T-helper 1 cell treated with Interleukin-12 subunit alpha and Interleukin-12 subunit beta and Interleukin-4 antibody, amounts not matched to agents 30 ng/mL and 1 ng/mL, for 36 hours (primary cell): Measurements from ENCODE around the gene SENP6. TPM values are rescaled to one million over a fixed set of nuclear protein-coding genes. Genes with fewer than 3 reads are reported as not detected.
"Not testable (repeated sequence)": the region's sequence is repeated elsewhere in the genome, so short reads cannot be mapped to it uniquely, and the experiment has no call there.

ENCODE experiments used
- intact Hi-C: fragments of 100-400 bp; cut with micrococcal nuclease; formaldehyde crosslinking; loops from one replicate; pipeline ENCODE4 v1.15.1; 2024
- total RNA-seq: library from RNA; stranded (reverse); gene quantifications from 2 replicates; pipeline ENCODE4 v1.2.3, GENCODE V29; 2022

SENP6 gene
- total RNA-seq, 1 donor from 2014 or later: 93.6 TPM

DNA sequence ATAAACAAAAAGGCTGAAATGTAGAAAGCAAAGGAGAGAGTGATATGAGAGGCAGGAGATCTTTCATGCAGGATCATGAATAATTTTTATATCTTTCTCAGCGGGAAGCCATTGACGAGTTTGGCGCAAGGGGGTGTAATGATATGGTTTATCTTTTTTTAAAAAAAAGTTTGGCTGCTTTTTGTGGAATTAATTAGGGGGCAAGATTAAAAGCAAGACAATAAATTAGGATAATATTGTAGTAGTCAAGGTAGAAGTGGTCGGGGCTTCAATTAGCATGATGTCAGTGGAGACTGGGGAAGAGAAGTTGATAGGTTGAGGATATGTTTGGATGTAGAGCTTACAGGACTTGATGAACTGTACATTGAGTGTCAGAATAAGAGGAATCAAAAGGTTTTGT lies 4.0 kb downstream of the SENP6 start:
- intact Hi-C loops: loop anchor here (10.0 kb wide), 1 partner anchor 1871 kb away; no protein-coding TSS in a partner anchor

DNA sequence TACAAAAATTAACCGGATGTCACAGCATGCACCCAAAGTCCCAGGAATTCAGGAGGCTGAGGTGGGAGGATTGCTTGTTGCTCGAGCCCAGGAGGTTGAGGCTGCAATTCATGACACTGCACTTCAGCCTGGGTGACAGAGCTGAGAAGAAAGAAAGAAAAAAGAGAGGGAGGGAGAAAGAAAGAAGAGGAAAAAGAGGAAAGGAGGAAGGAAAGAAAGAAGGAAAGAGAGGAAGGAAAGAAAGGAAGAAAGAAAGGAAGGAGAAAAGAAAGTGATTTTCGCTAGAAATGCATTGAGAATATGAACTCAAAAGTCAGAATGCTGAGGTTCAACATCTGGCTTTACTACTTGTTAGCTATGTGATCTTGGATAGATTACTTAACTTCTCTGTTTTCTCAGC lies 6.6 kb downstream of the SENP6 start:
- intact Hi-C loops: loop anchor here (10.0 kb wide), 1 partner anchor 1874 kb away; no protein-coding TSS in a partner anchor

DNA sequence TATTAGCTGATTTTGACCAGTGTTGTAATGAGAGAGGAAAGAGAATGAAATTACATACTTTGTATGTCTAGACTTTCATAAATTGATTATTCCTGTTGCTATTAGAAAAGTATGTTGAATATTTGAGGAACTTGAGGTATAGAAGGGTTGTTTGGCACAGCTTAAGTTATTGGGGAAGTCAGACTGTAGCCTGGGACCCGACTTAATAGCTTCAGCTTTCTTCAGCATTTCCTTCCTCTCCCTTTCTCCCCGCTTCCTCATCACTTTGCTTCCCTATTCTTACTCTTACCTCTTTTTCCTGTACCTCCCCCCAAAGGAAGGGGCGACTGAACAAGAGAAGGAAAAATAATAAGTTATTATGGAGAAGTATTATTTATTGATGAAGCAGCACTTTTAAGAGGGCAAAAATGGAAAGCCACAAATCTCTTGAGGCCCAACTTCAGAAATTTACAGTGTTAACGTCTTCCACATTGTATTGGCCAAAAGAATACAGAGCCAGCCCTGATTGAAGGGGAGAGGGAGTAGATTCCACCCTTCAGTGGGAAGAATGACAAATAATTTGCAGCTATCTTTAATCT lies 7.4 kb downstream of the SENP6 start:
- intact Hi-C loops: loop anchor here (10.0 kb wide), 1 partner anchor 1874 kb away; no protein-coding TSS in a partner anchor

DNA sequence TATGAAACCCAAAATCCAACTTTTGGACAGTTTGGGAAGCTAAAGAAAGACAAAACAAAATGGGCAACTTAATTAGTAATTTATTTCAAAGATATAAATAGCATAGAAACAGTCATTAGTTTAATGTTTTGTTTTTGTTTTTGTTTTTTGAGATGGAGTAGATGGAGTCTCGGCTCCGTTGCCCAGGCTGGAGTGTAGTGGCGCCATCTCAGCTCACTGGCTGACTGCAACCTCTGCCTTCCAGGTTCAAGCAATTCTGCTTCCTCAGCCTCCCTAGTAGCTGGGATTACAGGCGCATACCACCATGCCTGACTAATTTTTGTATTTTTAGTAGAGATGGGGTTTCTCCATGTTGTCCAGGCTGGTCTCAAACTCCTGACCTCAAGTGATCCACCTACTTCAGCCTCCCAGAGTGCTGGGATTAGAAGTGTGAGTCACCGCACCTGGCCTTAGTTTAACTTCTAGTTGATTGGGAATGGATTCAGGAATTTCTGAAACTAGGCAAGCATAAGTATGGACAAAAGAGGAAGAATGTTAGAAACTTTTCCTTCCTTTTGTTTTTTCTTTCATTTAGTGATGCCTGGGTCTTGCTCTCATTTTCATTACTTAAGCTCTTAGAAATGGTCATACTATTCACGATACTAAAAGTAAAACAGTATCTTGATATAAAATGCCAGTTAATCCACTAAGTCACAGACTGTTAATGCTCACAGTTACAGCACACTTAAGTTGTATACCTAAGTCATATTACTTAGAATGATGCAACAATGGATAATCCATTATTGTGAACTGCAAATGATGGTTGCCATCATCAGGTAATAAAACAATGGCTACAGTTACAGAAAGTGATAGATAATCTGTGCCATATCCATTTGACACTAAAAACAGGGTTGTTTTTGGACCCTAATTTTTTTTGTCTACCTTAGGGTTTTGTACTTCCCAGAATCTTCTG lies 8.2 kb downstream of the SENP6 start:
- intact Hi-C loops: loop anchor here (10.0 kb wide), 1 partner anchor 1875 kb away; no protein-coding TSS in a partner anchor

DNA sequence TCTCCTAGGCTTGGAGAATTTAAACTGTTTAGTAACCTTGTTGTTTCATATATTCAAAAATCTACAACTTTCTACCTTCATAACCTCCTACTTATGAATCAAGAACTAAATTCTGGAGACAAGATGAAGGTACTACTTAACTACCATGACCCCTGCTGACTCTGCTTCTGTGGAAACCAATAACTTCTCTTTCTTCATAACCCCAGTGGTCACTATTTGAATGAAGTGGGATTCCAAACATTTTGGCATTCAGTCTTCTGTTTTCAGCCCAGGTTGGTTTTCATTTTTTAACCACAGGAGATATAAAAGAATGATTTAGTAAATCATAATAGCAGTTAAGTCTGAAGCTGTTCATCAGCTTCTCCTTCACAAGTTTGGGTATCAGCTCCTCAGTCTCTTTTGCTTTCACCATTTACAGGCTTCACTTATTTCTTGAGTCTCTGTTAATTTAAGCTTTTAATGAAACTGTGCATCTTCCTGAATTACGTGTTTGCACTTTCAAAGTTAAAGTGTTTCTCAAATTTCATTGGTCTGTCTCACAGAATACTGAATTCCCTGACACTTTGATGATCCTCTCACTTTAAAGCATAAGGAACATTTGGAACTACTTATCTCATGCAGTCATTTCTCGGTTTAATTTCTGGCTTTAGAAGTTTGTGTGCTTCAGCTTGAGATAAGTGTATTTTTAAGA lies 9.5 kb downstream of the SENP6 start:
- intact Hi-C loops: loop anchor here (1.0 kb wide), 1 partner anchor 8 kb away; no protein-coding TSS in a partner anchor

DNA sequence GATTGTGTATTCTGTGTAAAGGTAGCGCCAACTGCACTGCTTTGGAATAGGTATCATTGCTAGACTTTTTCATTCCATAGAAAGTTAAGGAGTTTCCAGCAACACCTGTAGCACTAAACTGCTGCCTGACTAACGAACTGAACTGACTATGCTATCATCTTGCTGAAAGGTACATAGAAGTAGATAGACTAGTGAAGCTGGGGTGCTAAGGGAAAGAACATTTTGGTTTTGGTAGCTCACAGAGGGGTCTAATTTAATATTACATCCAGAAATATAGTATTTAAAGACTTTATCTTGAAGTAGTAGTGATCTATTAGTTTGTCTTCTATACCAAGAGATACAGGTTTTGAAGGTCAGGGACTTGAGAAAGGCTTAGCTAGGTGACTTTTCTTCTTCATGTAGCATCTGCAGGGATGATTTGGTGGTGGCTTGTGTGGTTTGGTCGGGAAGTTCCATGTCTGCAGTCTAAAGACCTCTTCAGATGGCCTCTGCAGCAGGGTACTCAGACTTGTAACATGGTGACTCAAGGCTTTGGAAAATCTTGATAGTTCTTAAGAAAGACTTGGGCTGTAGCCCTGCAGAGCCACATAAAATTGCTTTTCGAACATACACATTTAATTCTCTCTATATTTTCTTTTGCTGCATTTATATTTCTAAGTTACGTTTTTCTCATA lies 10.2 kb downstream of the SENP6 start:
- intact Hi-C loops: loop anchor here (1.0 to 2.0 kb wide), 2 partner anchors 9 to 13 kb away; no protein-coding TSS in a partner anchor

DNA sequence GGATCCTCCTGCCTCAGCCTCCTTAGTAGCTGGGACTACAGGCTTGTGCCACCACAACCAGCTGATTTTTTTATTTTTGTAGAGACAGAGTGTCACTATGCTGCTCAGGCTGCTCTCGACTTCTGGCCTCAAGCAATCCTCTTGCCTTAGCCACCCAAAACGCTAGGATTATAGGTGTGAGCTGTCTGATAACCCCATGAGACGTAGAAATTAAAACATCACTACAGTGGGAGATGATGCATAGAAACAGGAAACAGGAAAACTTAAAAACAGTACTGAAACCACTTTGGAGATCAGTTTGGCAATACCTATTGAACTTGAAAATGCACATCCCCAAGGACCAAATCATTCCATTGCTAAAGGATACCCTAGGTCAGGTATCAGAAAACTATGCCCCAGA lies 10.8 kb downstream of the SENP6 start:
- intact Hi-C loops: loop anchor here (2.0 kb wide), 1 partner anchor 14 kb away; no protein-coding TSS in a partner anchor

DNA sequence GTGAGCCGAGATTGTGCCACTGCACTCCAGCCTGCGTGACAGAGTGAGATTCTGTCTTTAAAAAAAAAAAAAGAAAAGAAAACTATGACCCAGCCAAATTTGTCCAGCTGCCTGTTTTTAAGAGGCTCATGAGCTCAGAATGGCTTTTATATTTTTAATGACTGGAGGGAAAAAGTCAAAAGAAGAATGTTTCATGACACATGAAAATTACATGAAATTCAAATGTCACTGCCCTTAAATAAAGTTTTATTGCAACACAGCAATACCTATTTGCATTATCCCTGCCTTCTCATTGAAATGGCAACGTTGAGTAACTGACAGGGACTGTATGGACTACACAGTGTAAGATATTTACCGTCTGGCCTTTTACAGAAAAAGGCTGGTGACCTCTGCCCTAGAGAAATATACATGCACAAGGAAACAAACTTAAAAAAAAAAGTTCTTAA lies 11.4 kb downstream of the SENP6 start:
- intact Hi-C loops: loop anchor here (2.0 kb wide), 1 partner anchor 14 kb away; no protein-coding TSS in a partner anchor

DNA sequence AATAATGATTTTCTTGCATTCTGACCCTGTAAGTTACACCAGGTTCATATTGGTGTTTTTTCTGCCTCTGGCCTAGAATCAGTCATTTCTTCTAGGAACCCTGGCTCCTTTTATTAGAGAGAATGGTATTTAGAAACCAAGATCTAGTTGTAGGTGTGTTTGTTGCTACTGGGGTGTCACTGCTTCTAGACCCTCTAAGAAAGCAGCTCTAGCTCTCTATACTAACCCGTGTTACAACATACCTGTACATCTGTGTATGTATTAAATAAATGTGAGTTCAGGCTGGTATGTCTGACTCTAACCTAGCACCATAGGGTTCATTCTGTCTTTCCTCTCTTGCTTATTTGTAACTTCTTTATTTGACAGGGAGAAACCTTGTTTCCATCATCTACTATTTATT lies 16.8 kb downstream of the SENP6 start:
- intact Hi-C loops: no loop called here

DNA sequence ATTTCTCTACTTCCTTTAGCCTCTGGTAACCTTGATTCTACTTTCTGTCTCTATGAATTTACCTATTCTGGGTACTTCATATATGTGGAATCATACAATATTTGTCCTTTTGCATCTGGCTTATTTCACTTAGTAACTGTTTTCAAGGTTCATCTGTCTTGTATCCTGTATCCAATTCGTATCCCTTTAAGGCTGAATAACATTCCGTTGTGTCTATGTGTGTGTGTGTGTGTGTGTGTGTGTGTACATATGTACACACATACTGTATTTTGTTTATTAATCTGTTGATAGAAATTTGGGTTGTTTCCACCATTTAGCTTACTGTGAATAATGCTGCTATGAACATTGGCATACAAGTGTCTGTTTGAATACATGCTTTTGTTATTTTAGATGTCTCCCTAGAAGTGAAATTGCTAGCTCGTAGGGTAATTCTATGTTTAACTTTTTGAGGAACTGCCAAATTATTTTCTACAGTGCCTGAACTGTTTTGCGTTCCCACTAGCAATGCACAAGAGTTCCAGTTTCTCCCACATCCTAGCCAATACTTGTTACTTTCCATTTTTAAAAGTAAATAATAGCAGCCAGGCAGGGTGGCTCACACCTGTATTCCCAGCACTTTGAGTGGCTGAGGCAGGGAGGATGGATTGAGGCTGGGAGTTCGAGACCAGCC lies 17.7 kb downstream of the SENP6 start:
- intact Hi-C loops: no loop called here

DNA sequence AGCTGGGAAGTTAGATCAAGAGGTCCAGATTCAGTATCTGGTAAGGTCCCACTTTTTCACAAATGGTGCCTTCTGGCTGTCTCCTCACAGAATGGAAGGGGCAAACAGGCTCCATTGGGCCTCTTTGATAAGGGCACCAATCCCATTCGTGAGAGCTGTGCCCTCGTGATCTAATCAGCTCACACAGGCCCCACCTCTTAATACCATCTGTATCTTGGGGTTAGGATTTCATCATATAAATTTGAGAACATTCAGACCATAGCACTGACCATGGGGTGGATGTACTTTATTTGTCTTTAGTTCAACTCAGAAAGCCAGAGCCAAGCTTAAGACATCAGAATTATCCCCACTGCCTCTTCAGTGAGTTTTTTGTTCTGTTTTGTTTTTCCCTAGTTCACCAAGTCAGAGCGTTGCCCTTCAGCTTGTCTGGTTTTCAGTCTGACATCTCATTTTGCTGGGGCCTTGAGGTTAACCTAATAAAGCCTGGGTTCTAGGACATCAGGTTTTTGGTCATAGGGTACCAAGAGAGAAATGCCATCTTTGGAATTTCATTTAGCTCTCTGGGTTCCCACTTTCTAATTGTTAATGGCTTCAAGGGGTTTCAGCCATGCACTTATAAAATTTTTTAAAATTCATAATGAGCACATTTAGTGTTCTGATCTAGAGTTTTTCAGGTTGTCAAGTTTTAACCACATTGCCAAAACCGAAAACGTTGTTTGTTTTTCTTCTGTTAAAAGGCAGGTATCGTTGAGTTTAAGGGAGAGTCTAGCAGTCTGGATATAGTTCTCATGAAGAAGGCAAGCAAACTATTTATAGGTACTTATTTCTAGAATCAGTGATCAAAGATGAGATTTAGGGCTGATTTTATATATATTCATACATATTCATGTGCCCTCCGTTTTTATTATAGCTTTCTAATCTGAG lies 19.0 kb downstream of the SENP6 start:
- intact Hi-C loops: no loop called here

DNA sequence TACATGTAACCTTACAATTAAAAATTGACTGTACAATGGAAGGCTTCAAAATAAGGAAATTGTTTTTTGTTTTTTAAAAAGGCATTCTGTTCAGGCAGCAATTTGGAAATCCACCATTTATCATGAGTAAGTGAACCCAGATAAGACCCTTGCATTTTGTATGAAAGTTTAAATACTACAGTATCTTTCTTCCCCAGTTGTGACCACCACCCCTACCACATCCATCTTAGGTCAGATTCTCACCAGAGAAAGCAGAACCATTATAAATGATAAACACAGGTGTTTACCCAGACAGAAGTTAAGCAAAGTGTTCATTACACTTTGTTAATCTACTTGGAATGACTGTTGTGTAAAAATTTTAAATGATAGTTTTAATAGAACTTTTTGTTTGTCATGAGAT lies 20.2 kb downstream of the SENP6 start:
- intact Hi-C loops: no loop called here

DNA sequence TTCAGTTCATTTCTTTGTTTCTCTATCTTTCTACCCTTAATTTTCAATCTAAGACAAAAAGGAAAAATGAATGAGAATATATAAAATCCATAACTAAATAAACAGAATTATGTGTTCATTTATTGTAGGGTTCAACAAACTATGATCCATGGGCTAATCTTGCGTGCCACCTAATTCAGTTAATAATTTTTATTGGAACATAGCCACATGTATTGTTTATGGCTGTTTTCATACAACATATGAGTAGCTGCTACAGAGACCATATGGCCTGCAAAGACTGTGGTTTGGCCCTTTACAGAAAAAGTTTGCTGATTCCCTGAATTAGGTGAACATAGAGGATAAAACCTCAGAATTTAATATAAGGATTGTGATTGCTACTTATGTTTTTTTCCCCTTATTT lies 21.8 kb downstream of the SENP6 start:
- intact Hi-C loops: no loop called here

DNA sequence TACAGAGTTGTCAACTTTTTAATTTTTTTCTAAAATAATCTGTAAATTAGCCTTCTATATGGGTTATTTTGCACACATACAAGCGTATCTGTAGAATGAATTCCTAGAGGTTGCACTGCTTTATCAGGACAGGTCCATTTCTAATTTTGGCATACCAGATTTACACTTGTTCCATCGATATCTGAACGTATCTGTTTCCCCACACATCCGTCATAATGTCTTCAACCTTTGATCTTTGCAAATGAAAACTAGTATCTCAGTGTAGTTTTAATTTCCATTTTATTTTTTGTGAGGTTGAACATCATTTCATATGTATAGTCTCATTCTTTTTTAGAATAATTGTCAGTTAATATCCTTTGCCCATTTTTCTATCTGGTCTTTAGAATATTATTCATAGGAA lies 22.7 kb downstream of the SENP6 start:
- intact Hi-C loops: no loop called here

DNA sequence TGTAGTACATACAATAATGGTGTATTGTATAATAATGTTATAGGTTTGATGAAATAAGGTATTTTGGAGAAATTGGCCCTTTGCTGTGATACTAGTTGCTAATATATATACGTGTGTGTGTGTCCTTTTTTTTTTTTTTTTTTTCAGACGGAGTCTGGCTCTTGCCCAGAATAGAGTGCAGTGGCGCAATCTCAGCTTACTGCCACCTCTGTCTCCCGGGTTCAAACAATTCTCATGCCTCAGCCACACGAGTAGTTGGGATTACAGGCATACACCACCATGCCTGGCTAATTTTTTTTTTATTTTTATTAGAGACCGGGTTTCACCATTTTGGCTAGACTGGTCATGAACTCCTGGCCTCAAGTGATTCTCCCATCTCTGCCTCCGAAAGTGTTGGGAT lies 23.3 kb downstream of the SENP6 start:
- intact Hi-C loops: no loop called here

DNA sequence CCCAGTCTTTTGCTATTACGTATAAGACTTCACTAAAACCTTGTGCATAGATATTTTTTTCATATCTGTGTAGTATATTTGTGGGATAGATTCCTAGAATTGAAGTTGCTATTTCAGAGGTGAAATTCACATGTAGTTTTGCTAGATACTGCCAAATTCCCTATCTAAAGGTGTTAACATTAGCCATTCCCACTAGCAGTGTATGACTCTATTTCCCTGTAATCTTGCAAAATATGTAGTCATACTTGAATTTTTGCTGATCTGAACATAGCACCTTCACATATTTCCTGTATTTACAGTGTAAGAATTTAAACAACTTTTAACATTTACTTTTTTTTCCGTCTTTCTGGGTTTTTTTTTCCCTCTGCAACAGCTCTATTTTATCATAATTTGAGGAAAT lies 24.9 kb downstream of the SENP6 start:
- intact Hi-C loops: no loop called here

DNA sequence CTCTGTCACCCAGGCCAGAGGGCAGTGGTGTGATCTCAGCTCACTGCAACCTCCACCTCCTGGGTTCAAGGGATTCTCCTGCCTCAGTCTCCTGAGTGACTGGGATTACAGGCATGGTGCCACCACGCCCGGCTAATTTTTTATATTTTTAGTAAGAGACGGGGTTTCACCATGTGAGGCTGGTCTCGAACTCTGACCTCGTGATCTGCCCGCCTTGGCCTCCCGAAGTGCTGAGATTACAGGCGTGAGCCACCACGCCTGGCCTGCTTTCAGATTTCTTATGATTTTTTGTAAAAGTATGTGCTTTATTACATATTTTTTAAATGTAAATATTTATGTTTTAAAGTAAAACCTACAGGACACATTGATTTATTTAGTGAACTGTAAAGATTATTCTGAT lies 26.0 kb downstream of the SENP6 start:
- intact Hi-C loops: not testable (repeated sequence)

DNA sequence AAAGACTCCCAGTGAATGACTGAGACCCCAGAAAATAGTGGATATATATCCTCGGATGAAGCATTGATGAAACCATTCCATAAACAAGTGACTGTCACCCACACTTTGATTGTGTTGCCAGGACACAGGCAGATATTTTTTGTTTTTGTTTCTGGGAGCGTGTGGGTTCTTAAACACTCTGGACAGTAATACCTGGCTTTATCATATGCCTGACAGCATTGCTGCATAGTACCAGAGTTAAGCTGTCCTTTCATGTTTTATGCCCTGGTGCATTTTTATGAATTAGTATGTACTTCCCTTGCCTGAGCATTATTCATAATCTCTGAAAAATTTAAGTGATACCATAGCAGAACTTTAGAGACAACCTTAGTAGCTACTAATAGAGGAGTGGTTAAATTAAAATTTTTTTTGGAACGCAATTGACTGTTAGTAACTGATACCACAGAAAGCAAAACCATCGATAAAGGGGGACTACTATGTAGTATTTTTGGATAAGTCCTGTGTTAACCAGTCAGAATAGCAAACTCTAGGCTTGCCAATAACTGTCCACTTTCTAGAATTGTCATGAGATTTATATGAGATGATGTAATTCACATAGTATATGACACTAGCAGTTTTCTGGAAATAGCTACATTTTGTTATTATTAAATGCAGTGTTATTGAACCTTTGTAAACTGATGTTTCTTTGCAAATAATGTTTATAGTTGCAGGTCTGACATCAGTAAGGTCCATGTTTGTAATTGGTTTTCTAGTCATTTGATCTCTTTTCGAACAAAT lies 30.4 kb downstream of the SENP6 start:
- intact Hi-C loops: no loop called here

DNA sequence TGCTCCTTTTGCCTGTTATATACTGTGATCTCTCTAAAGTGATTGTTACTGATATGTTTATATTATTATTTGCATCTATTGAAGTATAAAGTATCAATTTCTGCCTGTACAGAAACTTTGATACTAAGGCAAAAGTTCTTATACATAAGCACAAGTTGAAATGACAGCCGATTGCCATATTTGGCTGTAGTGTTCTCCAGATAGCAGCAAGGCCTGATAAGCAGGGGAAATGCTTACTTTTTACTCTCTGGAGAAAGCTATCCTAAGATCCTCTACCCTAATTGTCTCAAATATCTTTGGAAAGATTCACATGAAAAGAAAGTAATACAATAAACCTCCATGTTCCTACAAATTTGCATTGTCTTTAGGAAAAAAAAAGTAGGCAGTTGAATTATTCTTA lies 31.4 kb downstream of the SENP6 start:
- intact Hi-C loops: no loop called here
